ENCODE data around the gene SMG6.

DNA sequence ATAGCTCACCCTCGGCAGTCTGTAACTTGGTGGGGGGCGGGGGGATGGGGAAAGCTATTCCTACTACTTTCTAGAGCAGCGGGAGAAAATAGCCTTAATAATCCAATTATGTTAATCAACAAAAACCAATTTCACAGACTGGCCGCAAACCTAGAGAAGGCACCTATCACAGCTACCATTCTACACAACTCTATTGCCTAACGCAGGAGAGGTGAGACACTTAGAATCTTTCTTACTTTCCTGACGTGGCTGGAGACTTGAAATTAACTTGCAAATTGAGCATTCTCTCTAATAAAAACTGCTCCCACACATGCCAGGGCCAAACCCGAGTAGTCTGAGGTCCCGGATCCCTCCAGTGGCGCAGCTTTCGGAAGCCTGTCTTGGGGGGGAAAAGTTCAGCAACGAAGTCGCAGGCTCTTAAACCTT, 794 bp downstream of the SMG6 start:
- no peak for TF ChIP-seq EZH2 (IDR thresholded peaks at IDR 0.05; ENCODE audit: borderline replicate concordance, low read depth, low read length, poor library complexity, severe bottlenecking)
- TF ChIP-seq, protein P1, sequence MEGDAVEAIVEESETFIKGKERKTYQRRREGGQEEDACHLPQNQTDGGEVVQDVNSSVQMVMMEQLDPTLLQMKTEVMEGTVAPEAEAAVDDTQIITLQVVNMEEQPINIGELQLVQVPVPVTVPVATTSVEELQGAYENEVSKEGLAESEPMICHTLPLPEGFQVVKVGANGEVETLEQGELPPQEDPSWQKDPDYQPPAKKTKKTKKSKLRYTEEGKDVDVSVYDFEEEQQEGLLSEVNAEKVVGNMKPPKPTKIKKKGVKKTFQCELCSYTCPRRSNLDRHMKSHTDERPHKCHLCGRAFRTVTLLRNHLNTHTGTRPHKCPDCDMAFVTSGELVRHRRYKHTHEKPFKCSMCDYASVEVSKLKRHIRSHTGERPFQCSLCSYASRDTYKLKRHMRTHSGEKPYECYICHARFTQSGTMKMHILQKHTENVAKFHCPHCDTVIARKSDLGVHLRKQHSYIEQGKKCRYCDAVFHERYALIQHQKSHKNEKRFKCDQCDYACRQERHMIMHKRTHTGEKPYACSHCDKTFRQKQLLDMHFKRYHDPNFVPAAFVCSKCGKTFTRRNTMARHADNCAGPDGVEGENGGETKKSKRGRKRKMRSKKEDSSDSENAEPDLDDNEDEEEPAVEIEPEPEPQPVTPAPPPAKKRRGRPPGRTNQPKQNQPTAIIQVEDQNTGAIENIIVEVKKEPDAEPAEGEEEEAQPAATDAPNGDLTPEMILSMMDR (conservative IDR thresholded peaks at IDR 0.05; ENCODE audit: low read depth, low read length), result no peak
